HCT116 (cell line): ENCODE measurements around the gene DIAPH3. TPM values are rescaled to one million over a fixed set of nuclear protein-coding genes. Genes with fewer than 3 reads are reported as not detected.

Experiments used
- ATAC-seq: fragments of 200-7000 bp; cut with Tn5 transposase; 2 replicates; pipeline ENCODE4 v1.9.1; 2020; ENCODE audit warnings: mild to moderate bottlenecking, moderate library complexity
- BruUV-seq: library from RNA; stranded (reverse); fragments of 400-500 nt; replicated peaks from 2 replicates; lab custom pipeline; 2021; lab: Mats Ljungman, UMichigan
- CTCF ChIA-PET: fragments of 300-600 bp; sonication (Branson Sonifier 250); formaldehyde crosslinking; loops from one replicate; lab custom pipeline; 2021; ENCODE audit warnings: antibody characterized with exemption; lab: Charles Lee
- POLR2A ChIA-PET: fragments of 300-600, 350-600 bp; sonication (Branson Sonifier 250); formaldehyde crosslinking; loops from one replicate; lab custom pipeline; 2021; ENCODE audit warnings: antibody characterized with exemption; lab: Charles Lee
- RAD21 ChIA-PET, 2 experiments: fragments of 300-600 bp; sonication (Branson Sonifier 250); formaldehyde crosslinking; loops; one replicate each; lab custom pipeline; 2023; ENCODE audit warnings: low total read pairs in 2 of 2; ENCODE audit not compliant: uncharacterized antibody in 2 of 2, unreplicated experiment in 2 of 2, low non-redundant PET in 1 of 2; lab: Charles Lee
- DNase-seq: peaks from one replicate; pipeline ENCODE4 v3.0.0-alpha.2; 2010; ENCODE audit warnings: low read depth, low spot score
- H2AFZ ChIP-seq: fragments of 200-600 bp; shearing (Covaris generic), sonication (generic); 2 replicates; pipeline ENCODE4 v1.6.1; 2017; ENCODE audit warnings: low read depth, mixed run types, mixed read lengths, antibody characterized with exemption, low read length; ENCODE audit not compliant: poor library complexity, severe bottlenecking
- H3K27ac ChIP-seq: 2 replicates; pipeline ENCODE4 v1.5.1; 2012; ENCODE audit warnings: low read depth, low read length
- H3K27me3 ChIP-seq: fragments of 200-600 bp; sonication (generic); 2 replicates; pipeline ENCODE4 v1.6.1; 2016; ENCODE audit warnings: mixed run types, low read length, mixed read lengths; ENCODE audit not compliant: insufficient read depth
- H3K36me3 ChIP-seq, 2 experiments: fragments of 200-500 bp in 1 of 2; fragments of 200-600 bp in 1 of 2; sonication (Bioruptor generic) in 1 of 2; sonication (generic) in 1 of 2; 2 replicates each; pipeline versions ENCODE4 v1.5.1 to v1.6.1; 2014 to 2016; ENCODE audit warnings: low read length in 2 of 2, inconsistent platforms in 1 of 2, mixed read lengths in 1 of 2, mixed run types in 1 of 2; ENCODE audit not compliant: insufficient read depth in 2 of 2, control insufficient read depth in 1 of 2
- H3K4me1 ChIP-seq, 2 experiments: fragments of 200-600 bp in 1 of 2; sonication (generic) in 1 of 2; 2 replicates each; pipeline versions ENCODE4 v1.5.1 to v1.6.1; 2012 to 2017; ENCODE audit warnings: low read length in 2 of 2, inconsistent platforms in 1 of 2, mild to moderate bottlenecking in 1 of 2, mixed read lengths in 1 of 2, mixed run types in 1 of 2, moderate library complexity in 1 of 2; ENCODE audit not compliant: insufficient read depth in 2 of 2, control insufficient read depth in 1 of 2
- H3K4me2 ChIP-seq: fragments of 200-600 bp; sonication (generic); 2 replicates; pipeline ENCODE4 v1.6.1; 2017; ENCODE audit warnings: mixed run types, low read length, mixed read lengths
- H3K4me3 ChIP-seq, 2 experiments: fragments of 200-600 bp in 1 of 2; sonication (generic) in 1 of 2; replicated peaks in 1 of 2; 2 replicates each; pipeline ENCODE4 v1.5.1; 2011 to 2016; ENCODE audit warnings: low read length in 2 of 2, control low read depth in 1 of 2, low read depth in 1 of 2, mild to moderate bottlenecking in 1 of 2, mixed read lengths in 1 of 2, mixed run types in 1 of 2
- H3K79me2 ChIP-seq: fragments of 200-600 bp; sonication (generic); 2 replicates; pipeline ENCODE4 v1.6.1; 2017; ENCODE audit warnings: mild to moderate bottlenecking, mixed run types, low read length, moderate library complexity, mixed read lengths; ENCODE audit not compliant: insufficient read depth
- H3K9ac ChIP-seq: fragments of 200-600 bp; sonication (generic); 2 replicates; pipeline ENCODE4 v1.6.1; 2016; ENCODE audit warnings: low read length, mixed read lengths
- H3K9me2 ChIP-seq: fragments of 200-600 bp; sonication (generic), shearing (Covaris generic); 2 replicates; pipeline ENCODE4 v1.6.1; 2017; ENCODE audit warnings: mixed run types, mild to moderate bottlenecking, moderate library complexity; ENCODE audit not compliant: insufficient read depth
- H3K9me3 ChIP-seq, 2 experiments: fragments of 200-500 bp in 1 of 2; fragments of 200-600 bp in 1 of 2; sonication (Bioruptor generic) in 1 of 2; sonication (generic) in 1 of 2; 2 replicates each; pipeline ENCODE4 v1.6.1; 2014 to 2017; ENCODE audit warnings: low read length in 2 of 2, mixed read lengths in 2 of 2, inconsistent platforms in 1 of 2, low read depth in 1 of 2, mild to moderate bottlenecking in 1 of 2, mixed run types in 1 of 2, moderate library complexity in 1 of 2; ENCODE audit not compliant: control insufficient read depth in 1 of 2, insufficient read depth in 1 of 2
- H4K20me1 ChIP-seq: fragments of 200-600 bp; sonication (generic), shearing (Covaris generic); 2 replicates; pipeline ENCODE4 v1.6.1; 2017; ENCODE audit warnings: mixed run types, mild to moderate bottlenecking, moderate library complexity; ENCODE audit not compliant: insufficient read depth
- EGR1 ChIP-seq: IDR thresholded peaks from 2 replicates; pipeline ENCODE4 v1.6.1; 2012; ENCODE audit warnings: low read depth
- EZH2 ChIP-seq: fragments of 200-600 bp; sonication (generic); IDR thresholded peaks from 2 replicates; pipeline ENCODE4 v1.6.1; 2017; ENCODE audit warnings: antibody characterized with exemption, mixed run types
- EZH2phosphoT487 ChIP-seq: fragments of 200-600 bp; IDR thresholded peaks from 2 replicates; pipeline ENCODE4 v1.6.1; 2018; ENCODE audit warnings: antibody characterized with exemption, borderline replicate concordance
- FOSL1 ChIP-seq: IDR thresholded peaks from 2 replicates; pipeline ENCODE4 v1.6.1; 2012; ENCODE audit warnings: low read depth
- POLR2A ChIP-seq: IDR thresholded peaks from 2 replicates; pipeline ENCODE4 v1.7.0; 2011; ENCODE audit warnings: borderline replicate concordance; ENCODE audit not compliant: insufficient read depth, insufficient read length; ENCODE audit errors: extremely low read depth
- POLR2AphosphoS5 ChIP-seq: IDR thresholded peaks from 2 replicates; pipeline ENCODE4 v1.6.1; 2011; ENCODE audit warnings: mild to moderate bottlenecking, low read depth, low read length, moderate library complexity
- RAD21 ChIP-seq: IDR thresholded peaks from 2 replicates; pipeline ENCODE4 v1.6.1; 2012; ENCODE audit warnings: low read depth, mild to moderate bottlenecking
- SIN3A ChIP-seq: IDR thresholded peaks from 2 replicates; pipeline ENCODE4 v1.6.1; 2012; ENCODE audit warnings: low read depth
- TCF7L2 ChIP-seq: IDR thresholded peaks from 2 replicates; pipeline ENCODE4 v1.7.0; 2011; ENCODE audit warnings: borderline replicate concordance, inconsistent platforms; ENCODE audit not compliant: insufficient read depth, insufficient read length; ENCODE audit errors: extremely low read depth
- YY1 ChIP-seq: IDR thresholded peaks from 2 replicates; pipeline ENCODE4 v1.6.1; 2011; ENCODE audit warnings: low read length, low read depth, moderate library complexity, mild to moderate bottlenecking; ENCODE audit not compliant: insufficient replicate concordance; ENCODE audit errors: extremely low read depth
- ZFX ChIP-seq: fragments of 450-650 bp; IDR thresholded peaks from 2 replicates; pipeline ENCODE4 v1.6.1; 2017
- ZNF274 ChIP-seq: fragments of 200-500 bp; sonication (Bioruptor generic); IDR thresholded peaks from 2 replicates; pipeline ENCODE4 v1.6.1; 2014; ENCODE audit warnings: mild to moderate bottlenecking, low read depth, low read length, inconsistent platforms
- intact Hi-C: fragments of 100-400 bp; cut with micrococcal nuclease; formaldehyde crosslinking; loops from 2 replicates; pipeline ENCODE4 v1.10.0; 2022
- total RNA-seq: library from RNA; stranded (reverse); gene quantifications from one replicate; pipeline ENCODE4 v1.2.1, GENCODE V29; 2021; ENCODE audit not compliant: unreplicated experiment
- TF ChIP-seq, protein P1 (sequence below): IDR thresholded peaks from 2 replicates; pipeline ENCODE4 v1.6.1; 2012; ENCODE audit warnings: low read depth
- TF ChIP-seq, protein P2 (sequence below): IDR thresholded peaks from 2 replicates; pipeline ENCODE4 v1.6.1; 2011; ENCODE audit warnings: mild to moderate bottlenecking, low read length, moderate library complexity; ENCODE audit not compliant: insufficient replicate concordance; ENCODE audit errors: extremely low read depth
- TF ChIP-seq, protein P3 (sequence below): IDR thresholded peaks from 2 replicates; pipeline ENCODE4 v1.6.1; 2012
- TF ChIP-seq, protein P4 (sequence below): IDR thresholded peaks from 2 replicates; pipeline ENCODE4 v1.6.1; 2012
- TF ChIP-seq, protein P5 (sequence below), 3 experiments: fragments of 200-600 bp in 1 of 3; sonication (generic) in 1 of 3; IDR thresholded peaks in 2 of 3; conservative IDR thresholded peaks in 1 of 3; 2 replicates each; pipeline ENCODE4 v1.5.1; 2012 to 2017; ENCODE audit warnings: low read depth in 2 of 3, low read length in 2 of 3, antibody characterized with exemption in 1 of 3, borderline replicate concordance in 1 of 3, control low read depth in 1 of 3, mild to moderate bottlenecking in 1 of 3, mixed read lengths in 1 of 3, mixed run types in 1 of 3, moderate library complexity in 1 of 3; ENCODE audit not compliant: insufficient read depth in 1 of 3

Gene DIAPH3
- total RNA-seq, 1 experiment from 2014 or later, result 22.8 TPM

DNA sequence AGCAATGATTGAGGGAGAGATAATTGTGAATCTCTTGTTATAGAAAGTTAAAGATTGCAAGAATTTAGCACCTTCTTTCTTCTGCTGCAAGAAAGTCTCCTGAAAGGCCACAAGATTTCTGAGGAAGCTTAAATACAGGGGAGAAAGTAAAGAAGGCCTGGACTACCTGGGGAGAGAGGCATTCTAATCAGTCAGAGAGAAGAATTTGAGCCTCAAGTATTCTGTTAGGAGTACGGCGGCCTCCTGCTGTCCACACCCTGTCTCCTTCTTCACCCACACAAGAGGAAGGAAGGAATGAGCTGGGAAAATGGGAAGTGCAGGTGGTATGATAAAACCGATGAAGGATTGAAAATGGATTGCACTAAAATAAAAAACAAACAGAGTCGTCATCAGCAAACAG is 474.7 kb downstream of the DIAPH3 start:
- Histone ChIP-seq H3K4me2 (no peak overlapping the region), H3K36me3 (no peaks in the 10 kb centered on the region), H3K9me3 (no peaks in the 10 kb centered on the region), H2AFZ (no peak overlapping the region), H3K9ac (no peak overlapping the region), H3K27ac (no peak overlapping the region), H3K79me2 (no peaks in the 10 kb centered on the region), H3K4me1 (no peaks in the 10 kb centered on the region), H3K9me2 (no peaks in the 10 kb centered on the region), H3K4me3 (no peak overlapping the region), H3K27me3 (no peaks in the 10 kb centered on the region), H4K20me1 (no peaks in the 10 kb centered on the region)
- ChIA-PET CTCF (interaction anchor here (2.4 kb wide), 1 partner anchor 9 kb away, joined by 5 read pairs; no protein-coding TSS in a partner anchor), RAD21 (no interaction called here), POLR2A (no interaction called here)
- intact Hi-C loops, result no loop called here
- no peak for ATAC-seq
- BruUV-seq, result no TSS peak
- TF ChIP-seq POLR2AphosphoS5 (no peak), EGR1 (no peak), YY1 (no peak), RAD21 (no peak), ZFX (no peak), EZH2 (no peak), SIN3A (no peak), POLR2A (no peak), TCF7L2 (no peak), ZNF274 (no peak), EZH2phosphoT487 (no peak), FOSL1 (no peak)
- TF ChIP-seq, protein P1, sequence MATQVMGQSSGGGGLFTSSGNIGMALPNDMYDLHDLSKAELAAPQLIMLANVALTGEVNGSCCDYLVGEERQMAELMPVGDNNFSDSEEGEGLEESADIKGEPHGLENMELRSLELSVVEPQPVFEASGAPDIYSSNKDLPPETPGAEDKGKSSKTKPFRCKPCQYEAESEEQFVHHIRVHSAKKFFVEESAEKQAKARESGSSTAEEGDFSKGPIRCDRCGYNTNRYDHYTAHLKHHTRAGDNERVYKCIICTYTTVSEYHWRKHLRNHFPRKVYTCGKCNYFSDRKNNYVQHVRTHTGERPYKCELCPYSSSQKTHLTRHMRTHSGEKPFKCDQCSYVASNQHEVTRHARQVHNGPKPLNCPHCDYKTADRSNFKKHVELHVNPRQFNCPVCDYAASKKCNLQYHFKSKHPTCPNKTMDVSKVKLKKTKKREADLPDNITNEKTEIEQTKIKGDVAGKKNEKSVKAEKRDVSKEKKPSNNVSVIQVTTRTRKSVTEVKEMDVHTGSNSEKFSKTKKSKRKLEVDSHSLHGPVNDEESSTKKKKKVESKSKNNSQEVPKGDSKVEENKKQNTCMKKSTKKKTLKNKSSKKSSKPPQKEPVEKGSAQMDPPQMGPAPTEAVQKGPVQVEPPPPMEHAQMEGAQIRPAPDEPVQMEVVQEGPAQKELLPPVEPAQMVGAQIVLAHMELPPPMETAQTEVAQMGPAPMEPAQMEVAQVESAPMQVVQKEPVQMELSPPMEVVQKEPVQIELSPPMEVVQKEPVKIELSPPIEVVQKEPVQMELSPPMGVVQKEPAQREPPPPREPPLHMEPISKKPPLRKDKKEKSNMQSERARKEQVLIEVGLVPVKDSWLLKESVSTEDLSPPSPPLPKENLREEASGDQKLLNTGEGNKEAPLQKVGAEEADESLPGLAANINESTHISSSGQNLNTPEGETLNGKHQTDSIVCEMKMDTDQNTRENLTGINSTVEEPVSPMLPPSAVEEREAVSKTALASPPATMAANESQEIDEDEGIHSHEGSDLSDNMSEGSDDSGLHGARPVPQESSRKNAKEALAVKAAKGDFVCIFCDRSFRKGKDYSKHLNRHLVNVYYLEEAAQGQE, result no peak
- TF ChIP-seq, protein P2, sequence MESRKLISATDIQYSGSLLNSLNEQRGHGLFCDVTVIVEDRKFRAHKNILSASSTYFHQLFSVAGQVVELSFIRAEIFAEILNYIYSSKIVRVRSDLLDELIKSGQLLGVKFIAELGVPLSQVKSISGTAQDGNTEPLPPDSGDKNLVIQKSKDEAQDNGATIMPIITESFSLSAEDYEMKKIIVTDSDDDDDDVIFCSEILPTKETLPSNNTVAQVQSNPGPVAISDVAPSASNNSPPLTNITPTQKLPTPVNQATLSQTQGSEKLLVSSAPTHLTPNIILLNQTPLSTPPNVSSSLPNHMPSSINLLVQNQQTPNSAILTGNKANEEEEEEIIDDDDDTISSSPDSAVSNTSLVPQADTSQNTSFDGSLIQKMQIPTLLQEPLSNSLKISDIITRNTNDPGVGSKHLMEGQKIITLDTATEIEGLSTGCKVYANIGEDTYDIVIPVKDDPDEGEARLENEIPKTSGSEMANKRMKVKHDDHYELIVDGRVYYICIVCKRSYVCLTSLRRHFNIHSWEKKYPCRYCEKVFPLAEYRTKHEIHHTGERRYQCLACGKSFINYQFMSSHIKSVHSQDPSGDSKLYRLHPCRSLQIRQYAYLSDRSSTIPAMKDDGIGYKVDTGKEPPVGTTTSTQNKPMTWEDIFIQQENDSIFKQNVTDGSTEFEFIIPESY, result no peak
- TF ChIP-seq, protein P3, sequence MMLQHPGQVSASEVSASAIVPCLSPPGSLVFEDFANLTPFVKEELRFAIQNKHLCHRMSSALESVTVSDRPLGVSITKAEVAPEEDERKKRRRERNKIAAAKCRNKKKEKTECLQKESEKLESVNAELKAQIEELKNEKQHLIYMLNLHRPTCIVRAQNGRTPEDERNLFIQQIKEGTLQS, result no peak
- TF ChIP-seq, protein P4, sequence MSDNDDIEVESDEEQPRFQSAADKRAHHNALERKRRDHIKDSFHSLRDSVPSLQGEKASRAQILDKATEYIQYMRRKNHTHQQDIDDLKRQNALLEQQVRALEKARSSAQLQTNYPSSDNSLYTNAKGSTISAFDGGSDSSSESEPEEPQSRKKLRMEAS, result no peak
- TF ChIP-seq, protein P5, sequence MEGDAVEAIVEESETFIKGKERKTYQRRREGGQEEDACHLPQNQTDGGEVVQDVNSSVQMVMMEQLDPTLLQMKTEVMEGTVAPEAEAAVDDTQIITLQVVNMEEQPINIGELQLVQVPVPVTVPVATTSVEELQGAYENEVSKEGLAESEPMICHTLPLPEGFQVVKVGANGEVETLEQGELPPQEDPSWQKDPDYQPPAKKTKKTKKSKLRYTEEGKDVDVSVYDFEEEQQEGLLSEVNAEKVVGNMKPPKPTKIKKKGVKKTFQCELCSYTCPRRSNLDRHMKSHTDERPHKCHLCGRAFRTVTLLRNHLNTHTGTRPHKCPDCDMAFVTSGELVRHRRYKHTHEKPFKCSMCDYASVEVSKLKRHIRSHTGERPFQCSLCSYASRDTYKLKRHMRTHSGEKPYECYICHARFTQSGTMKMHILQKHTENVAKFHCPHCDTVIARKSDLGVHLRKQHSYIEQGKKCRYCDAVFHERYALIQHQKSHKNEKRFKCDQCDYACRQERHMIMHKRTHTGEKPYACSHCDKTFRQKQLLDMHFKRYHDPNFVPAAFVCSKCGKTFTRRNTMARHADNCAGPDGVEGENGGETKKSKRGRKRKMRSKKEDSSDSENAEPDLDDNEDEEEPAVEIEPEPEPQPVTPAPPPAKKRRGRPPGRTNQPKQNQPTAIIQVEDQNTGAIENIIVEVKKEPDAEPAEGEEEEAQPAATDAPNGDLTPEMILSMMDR (IDR thresholded peaks at IDR 0.05 in 2 of 3, conservative IDR thresholded peaks at IDR 0.05 in 1 of 3; ENCODE audit: borderline replicate concordance in 1 of 3, insufficient read depth in 1 of 3, low read depth in 2 of 3, low read length in 2 of 3), result no peak
- DNase-seq, result no peak
